K562 (cell line): ENCODE measurements around the gene CLASP1. TPM values are rescaled to one million over a fixed set of nuclear protein-coding genes. Genes with fewer than 3 reads are reported as not detected.

ENCODE experiments used
- ATAC-seq: fragments of 200-7000 bp; cut with Tn5 transposase; 3 replicates; pipeline ENCODE4 v1.9.1; 2020; ENCODE audit warnings: moderate library complexity
- BruUV-seq: library from RNA; stranded (reverse); fragments of 400-500 nt; replicated peaks from 2 replicates; lab custom pipeline; 2021; lab: Mats Ljungman, UMichigan
- CTCF ChIA-PET: fragments of 300-600 bp; formaldehyde crosslinking; extraction: SDS; loops from one replicate; lab custom pipeline; 2021; ENCODE audit warnings: low intra/inter-chr PET ratio; lab: Yijun Ruan, JAX
- POLR2A ChIA-PET: fragments of 300-600, 350-650 bp; sonication (Branson Sonifier 250); formaldehyde crosslinking; extraction: SDS; loops from one replicate; lab custom pipeline; 2021; ENCODE audit warnings: antibody characterized with exemption, inconsistent platforms; lab: Yijun Ruan, JAX
- DNase-seq, 4 experiments: peaks; one replicate each; pipeline versions ENCODE4 v3.0.0 to v3.0.0-alpha.2; 2011 to 2018; ENCODE audit warnings: low spot score in 3 of 4, mixed read lengths in 3 of 4; ENCODE audit errors: extremely low read depth in 1 of 4
- FAIRE-seq: peaks from 2 replicates; lab custom pipeline; 2011; peaks lifted over from hg19 to GRCh38; lab: Jason Lieb, UNC
- H2AFZ ChIP-seq: 2 replicates; pipeline ENCODE4 v1.6.0; 2011; ENCODE audit warnings: low read depth, low read length, control low read depth, inconsistent platforms
- H3K27ac ChIP-seq: fragments of 200-600 bp; 3 replicates; pipeline ENCODE4 v1.8.0; 2011; ENCODE audit warnings: low read depth, mild to moderate bottlenecking, control low read depth, inconsistent platforms, low read length, moderate library complexity, mixed read lengths; ENCODE audit errors: extremely low read depth
- H3K27me3 ChIP-seq, 2 experiments: fragments of 300-600 bp in 1 of 2; 2 replicates in 1 of 2; 3 replicates in 1 of 2; pipeline versions ENCODE4 v1.6.0 to v1.8.0; 2011; ENCODE audit warnings: inconsistent platforms in 2 of 2, low read length in 2 of 2, mild to moderate bottlenecking in 1 of 2, mixed read lengths in 1 of 2, moderate library complexity in 1 of 2; ENCODE audit not compliant: control insufficient read depth in 2 of 2, insufficient read depth in 2 of 2
- H3K36me3 ChIP-seq: fragments of 300-600 bp; 3 replicates; pipeline ENCODE4 v1.8.0; 2011; ENCODE audit warnings: mild to moderate bottlenecking, low read length, inconsistent platforms; ENCODE audit not compliant: control insufficient read depth, insufficient read depth
- H3K4me1 ChIP-seq, 2 experiments: fragments of 200-600 bp in 1 of 2; replicated peaks in 1 of 2; 2 replicates in 1 of 2; 3 replicates in 1 of 2; pipeline versions ENCODE4 v1.5.1 to v1.8.0; 2011; ENCODE audit warnings: inconsistent platforms in 2 of 2, low read length in 2 of 2, mild to moderate bottlenecking in 1 of 2, mixed read lengths in 1 of 2, moderate library complexity in 1 of 2; ENCODE audit not compliant: control insufficient read depth in 2 of 2, insufficient read depth in 2 of 2
- H3K4me2 ChIP-seq: 2 replicates; pipeline ENCODE4 v1.6.1; 2011; ENCODE audit warnings: low read length, control low read depth, inconsistent platforms, mixed read lengths; ENCODE audit not compliant: insufficient read depth
- H3K4me3 ChIP-seq: fragments of 200-600 bp; sonication (generic), shearing (Covaris generic); 2 replicates; pipeline ENCODE4 v1.5.1; 2016; ENCODE audit warnings: control low read depth, inconsistent platforms
- H3K79me2 ChIP-seq: fragments of 200-600 bp; 3 replicates; pipeline ENCODE4 v1.8.0; 2011; ENCODE audit warnings: low read length, inconsistent platforms; ENCODE audit not compliant: control insufficient read depth, insufficient read depth
- H3K9ac ChIP-seq, 2 experiments: 2 replicates each; pipeline versions ENCODE4 v1.6.0 to v1.6.1; 2011; ENCODE audit warnings: low read depth in 2 of 2, low read length in 2 of 2, control low read depth in 1 of 2, inconsistent platforms in 1 of 2, mild to moderate bottlenecking in 1 of 2, mixed read lengths in 1 of 2; ENCODE audit not compliant: insufficient read depth in 1 of 2
- H3K9me1 ChIP-seq: one replicate; pipeline ENCODE4 v1.6.0; 2011; ENCODE audit warnings: inconsistent platforms, mild to moderate bottlenecking, low read length, moderate library complexity; ENCODE audit not compliant: control insufficient read depth, insufficient read depth
- H3K9me3 ChIP-seq: replicated peaks from 2 replicates; pipeline ENCODE4 v1.5.1; 2011; ENCODE audit warnings: low read depth, low read length, inconsistent platforms; ENCODE audit not compliant: control insufficient read depth, insufficient read depth
- H4K20me1 ChIP-seq: replicated peaks from 2 replicates; pipeline ENCODE4 v1.6.1; 2011; ENCODE audit warnings: low read length, inconsistent platforms, mixed read lengths; ENCODE audit not compliant: control insufficient read depth, insufficient read depth
- SIX5 ChIP-seq, 2 experiments: IDR thresholded peaks; 2 replicates each; pipeline ENCODE4 v1.6.1; 2011; ENCODE audit warnings: low read length in 2 of 2, borderline replicate concordance in 1 of 2, low read depth in 1 of 2, mild to moderate bottlenecking in 1 of 2, moderate library complexity in 1 of 2; ENCODE audit not compliant: insufficient read depth in 1 of 2
- USF2 ChIP-seq: sonication (generic); formaldehyde crosslinking; IDR thresholded peaks from 2 replicates; pipeline ENCODE4 v1.5.0; 2020; ENCODE audit warnings: missing genetic modification reagents
- YBX1 ChIP-seq: fragments of 450-650 bp; IDR thresholded peaks from 2 replicates; pipeline ENCODE4 v1.7.1; 2016; ENCODE audit warnings: mild to moderate bottlenecking
- WGBS: fragments of 100-300 bp; shearing (Covaris generic); methylation state at CpG from one replicate; pipeline ENCODE4 v1.1.6; 2016; ENCODE audit warnings: low coverage, mixed read lengths; ENCODE audit not compliant: insufficient coverage; ENCODE audit errors: missing lambda C conversion rate; 5-methylcytosine and 5-hydroxymethylcytosine counted together
- in situ Hi-C: fragments of 300-500 bp; cut with MboI; formaldehyde crosslinking; loops from 4 replicates; pipeline ENCODE4 v1.15.0; 2018; ENCODE audit warnings: inconsistent platforms, mixed read lengths
- intact Hi-C: fragments of 100-400 bp; cut with micrococcal nuclease; formaldehyde crosslinking; loops from 2 replicates; pipeline ENCODE4 v1.14.2; 2022
- polyA plus RNA-seq, 8 experiments: library from polyadenylated mRNA; depleted of rRNA in 4 of 8; stranded (reverse) in 5 of 8; unstranded in 3 of 8; fragments of >200 nt; fragmentation: Nextera tagmentation in 2 of 8; fragmentation: Illumina TruSeq in 1 of 8; extraction: Ambion mirVana in 2 of 8; extraction: Trizol in 1 of 8; gene quantifications; 2 replicates each; pipeline versions ENCODE4 v1.2.1 to v1.2.3, GENCODE V29; 2011 to 2014; ENCODE audit warnings: inconsistent platforms in 1 of 8, missing spikeins in 1 of 8
- total RNA-seq, 7 experiments: library from RNA; depleted of rRNA in 6 of 7; stranded (reverse); fragments of >200 nt in 6 of 7; fragmentation: Illumina TruSeq in 2 of 7; extraction: Trizol in 2 of 7; gene quantifications; 2 replicates each; pipeline versions ENCODE4 v1.2.1 to v1.2.3, GENCODE V29; 2011 to 2021; ENCODE audit warnings: low replicate concordance in 1 of 7
- TF ChIP-seq, protein P1 (sequence below): sonication (generic); formaldehyde crosslinking; IDR thresholded peaks from 2 replicates; pipeline ENCODE4 v1.8.0; 2022; ENCODE audit warnings: mild to moderate bottlenecking, missing genetic modification reagents
- TF ChIP-seq, protein P2 (sequence below): fragments of 150-350 bp; conservative IDR thresholded peaks from 2 replicates; pipeline ENCODE4 v1.6.1; 2014; ENCODE audit warnings: low read length

Gene CLASP1
- total and polyA plus RNA-seq, 9 of the 15 experiments (the other 6 are each of a cell fraction or from before 2014, with no cell fraction given), result 1.7 to 40.3 (median 20.7) TPM

GRCh38 chr2:121547646-121548045 lies 101.6 kb downstream of the CLASP1 start:
- Histone ChIP-seq H3K9ac (no peak overlapping the region), H4K20me1 (no peaks in the 10 kb centered on the region), H3K4me1 (no peaks in the 10 kb centered on the region; a peak in 1 of 5 replicates), H3K9me1 (no peaks in the 10 kb centered on the region), H3K36me3 (no peaks in the 10 kb centered on the region), H2AFZ (no peak overlapping the region), H3K4me2 (no peak overlapping the region), H3K9me3 (no peaks in the 10 kb centered on the region), H3K4me3 (no peak overlapping the region), H3K27me3 (no peaks in the 10 kb centered on the region), H3K27ac (no peak overlapping the region), H3K79me2 (peaks cover 65% of the 10 kb centered on the region)
- DNase-seq (no peak), FAIRE-seq (no peak), ATAC-seq (no peak)
- TF ChIP-seq, protein P1, sequence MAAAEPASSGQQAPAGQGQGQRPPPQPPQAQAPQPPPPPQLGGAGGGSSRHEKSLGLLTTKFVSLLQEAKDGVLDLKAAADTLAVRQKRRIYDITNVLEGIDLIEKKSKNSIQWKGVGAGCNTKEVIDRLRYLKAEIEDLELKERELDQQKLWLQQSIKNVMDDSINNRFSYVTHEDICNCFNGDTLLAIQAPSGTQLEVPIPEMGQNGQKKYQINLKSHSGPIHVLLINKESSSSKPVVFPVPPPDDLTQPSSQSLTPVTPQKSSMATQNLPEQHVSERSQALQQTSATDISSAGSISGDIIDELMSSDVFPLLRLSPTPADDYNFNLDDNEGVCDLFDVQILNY (CRISPR knock-in tag), result no peak
- TF ChIP-seq, protein P2, sequence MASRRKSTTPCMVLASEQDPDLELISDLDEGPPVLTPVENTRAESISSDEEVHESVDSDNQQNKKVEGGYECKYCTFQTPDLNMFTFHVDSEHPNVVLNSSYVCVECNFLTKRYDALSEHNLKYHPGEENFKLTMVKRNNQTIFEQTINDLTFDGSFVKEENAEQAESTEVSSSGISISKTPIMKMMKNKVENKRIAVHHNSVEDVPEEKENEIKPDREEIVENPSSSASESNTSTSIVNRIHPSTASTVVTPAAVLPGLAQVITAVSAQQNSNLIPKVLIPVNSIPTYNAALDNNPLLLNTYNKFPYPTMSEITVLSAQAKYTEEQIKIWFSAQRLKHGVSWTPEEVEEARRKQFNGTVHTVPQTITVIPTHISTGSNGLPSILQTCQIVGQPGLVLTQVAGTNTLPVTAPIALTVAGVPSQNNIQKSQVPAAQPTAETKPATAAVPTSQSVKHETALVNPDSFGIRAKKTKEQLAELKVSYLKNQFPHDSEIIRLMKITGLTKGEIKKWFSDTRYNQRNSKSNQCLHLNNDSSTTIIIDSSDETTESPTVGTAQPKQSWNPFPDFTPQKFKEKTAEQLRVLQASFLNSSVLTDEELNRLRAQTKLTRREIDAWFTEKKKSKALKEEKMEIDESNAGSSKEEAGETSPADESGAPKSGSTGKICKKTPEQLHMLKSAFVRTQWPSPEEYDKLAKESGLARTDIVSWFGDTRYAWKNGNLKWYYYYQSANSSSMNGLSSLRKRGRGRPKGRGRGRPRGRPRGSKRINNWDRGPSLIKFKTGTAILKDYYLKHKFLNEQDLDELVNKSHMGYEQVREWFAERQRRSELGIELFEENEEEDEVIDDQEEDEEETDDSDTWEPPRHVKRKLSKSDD, result no peak
- no peak for TF ChIP-seq SIX5 (IDR thresholded peaks at IDR 0.05; ENCODE audit: borderline replicate concordance in 1 of 2, insufficient read depth in 1 of 2, low read depth in 1 of 2, low read length in 2 of 2)
- no peak for TF ChIP-seq YBX1
- no peak for TF ChIP-seq USF2 (CRISPR knock-in tag)
- 80% methylated on average over 5 of the region's 5 CpGs for WGBS
- in situ Hi-C loops (no loop called here), intact Hi-C loops (no loop called here)
- POLR2A ChIA-PET, result interaction anchor here (0.6 to 2.6 kb wide), 3 partner anchors 13 to 17 kb away, joined by 3 to 11 read pairs (median 3); partner anchors contain the start of gene RNU4ATAC
- CTCF ChIA-PET, result no interaction called here
- no TSS peak for BruUV-seq
